WTC11 (cell line): ENCODE measurements around the gene RELT. TPM values are rescaled to one million over a fixed set of nuclear protein-coding genes. Genes with fewer than 3 reads are reported as not detected.
A peak's percentile ranks its signal among the peaks of the same experiment; 100 is the strongest.

ENCODE experiments used
- ATAC-seq: fragments of 200-7000 bp; cut with Tn5 transposase; 2 replicates; pipeline ENCODE4 v1.10.0; 2021; ENCODE audit warnings: mild to moderate bottlenecking, moderate library complexity
- CTCF ChIA-PET: fragments of 300-600 bp; sonication (Branson Sonifier 250); formaldehyde crosslinking; loops from one replicate; lab custom pipeline; 2021; ENCODE audit warnings: antibody characterized with exemption; lab: Charles Lee
- POLR2A ChIA-PET: fragments of 350-600 bp; sonication (Branson Sonifier 250); formaldehyde crosslinking; loops from one replicate; lab custom pipeline; 2021; ENCODE audit warnings: antibody characterized with exemption; lab: Charles Lee
- DNase-seq: peaks from one replicate; pipeline ENCODE4 v3.0.0; 2021; ENCODE audit warnings: low spot score
- H3K27ac Mint-ChIP-seq: 2 replicates; pipeline ENCODE4 v1.8.0; 2021; ENCODE audit warnings: mixed read lengths
- H3K27me3 Mint-ChIP-seq: 2 replicates; pipeline ENCODE4 v1.8.0; 2021; ENCODE audit warnings: low read depth, mild to moderate bottlenecking, moderate library complexity, mixed read lengths
- H3K36me3 Mint-ChIP-seq: 2 replicates; pipeline ENCODE4 v1.8.0; 2021; ENCODE audit warnings: mixed read lengths
- H3K4me1 Mint-ChIP-seq: 2 replicates; pipeline ENCODE4 v1.8.0; 2022; ENCODE audit warnings: mixed read lengths
- H3K4me3 Mint-ChIP-seq: 2 replicates; pipeline ENCODE4 v1.8.0; 2021; ENCODE audit warnings: mild to moderate bottlenecking, moderate library complexity, mixed read lengths
- H3K9me3 Mint-ChIP-seq: 2 replicates; pipeline ENCODE4 v1.8.0; 2021; ENCODE audit warnings: mixed read lengths
- OVOL2 ChIP-seq: fragments of 250-450 bp; sonication (Bioruptor Pico); IDR thresholded peaks from 2 replicates; pipeline ENCODE4 v1.9.0; 2021; ENCODE audit warnings: mild to moderate bottlenecking, borderline replicate concordance
- SMAD4 ChIP-seq: sonication (generic); formaldehyde crosslinking; IDR thresholded peaks from 2 replicates; pipeline ENCODE4 v1.8.0; 2022; ENCODE audit warnings: mild to moderate bottlenecking, missing genetic modification reagents
- TCF7 ChIP-seq: sonication (generic); formaldehyde crosslinking; IDR thresholded peaks from 2 replicates; pipeline ENCODE4 v1.8.0; 2022; ENCODE audit warnings: mild to moderate bottlenecking, low read depth, missing genetic modification reagents, moderate library complexity
- TEAD4 ChIP-seq: sonication (generic); formaldehyde crosslinking; IDR thresholded peaks from 2 replicates; pipeline ENCODE4 v1.8.0; 2022; ENCODE audit warnings: mild to moderate bottlenecking, missing genetic modification reagents
- TP53 ChIP-seq: sonication (generic); formaldehyde crosslinking; IDR thresholded peaks from 2 replicates; pipeline ENCODE4 v1.8.1; 2023; ENCODE audit warnings: mild to moderate bottlenecking, missing genetic modification reagents
- ZNF263 ChIP-seq: sonication (generic); formaldehyde crosslinking; IDR thresholded peaks from 2 replicates; pipeline ENCODE4 v1.8.1; 2022; ENCODE audit warnings: low read depth, mild to moderate bottlenecking, moderate library complexity, missing genetic modification reagents
- ZNF317 ChIP-seq: sonication (generic); formaldehyde crosslinking; IDR thresholded peaks from 2 replicates; pipeline ENCODE4 v1.8.1; 2023; ENCODE audit warnings: low read depth, mild to moderate bottlenecking, moderate library complexity, missing genetic modification reagents, borderline replicate concordance
- total RNA-seq: library from RNA; stranded (reverse); gene quantifications from 3 replicates; pipeline ENCODE4 v1.2.3, GENCODE V29; 2021
- TF ChIP-seq, protein P1 (sequence below): sonication (generic); formaldehyde crosslinking; conservative IDR thresholded peaks from 2 replicates; pipeline ENCODE4 v1.8.1; 2023; ENCODE audit warnings: mild to moderate bottlenecking, low read depth, missing genetic modification reagents, moderate library complexity
- TF ChIP-seq, protein P2 (sequence below): sonication (generic); formaldehyde crosslinking; IDR thresholded peaks from 2 replicates; pipeline ENCODE4 v1.8.1; 2023; ENCODE audit warnings: mild to moderate bottlenecking, missing genetic modification reagents, borderline replicate concordance
- TF ChIP-seq, protein P3 (sequence below): sonication (generic); formaldehyde crosslinking; IDR thresholded peaks from 2 replicates; pipeline ENCODE4 v1.8.0; 2022; ENCODE audit warnings: mild to moderate bottlenecking, missing genetic modification reagents
- TF ChIP-seq, protein P4 (sequence below): sonication (generic); formaldehyde crosslinking; IDR thresholded peaks from 2 replicates; pipeline ENCODE4 v1.8.0; 2022; ENCODE audit warnings: mild to moderate bottlenecking, missing genetic modification reagents
- TF ChIP-seq, protein P5 (sequence below): sonication (generic); formaldehyde crosslinking; IDR thresholded peaks from 2 replicates; pipeline ENCODE4 v1.8.0; 2023; ENCODE audit warnings: missing genetic modification reagents
- TF ChIP-seq, protein P6 (sequence below): sonication (generic); formaldehyde crosslinking; IDR thresholded peaks from 2 replicates; pipeline ENCODE4 v1.8.1; 2023; ENCODE audit warnings: mild to moderate bottlenecking, missing genetic modification reagents, moderate library complexity
- TF ChIP-seq, protein P7 (sequence below): sonication (generic); formaldehyde crosslinking; IDR thresholded peaks from 2 replicates; pipeline ENCODE4 v1.8.1; 2023; ENCODE audit warnings: mild to moderate bottlenecking, missing genetic modification reagents
- TF ChIP-seq, protein P8 (sequence below): sonication (generic); formaldehyde crosslinking; IDR thresholded peaks from 2 replicates; pipeline ENCODE4 v1.8.0; 2023; ENCODE audit warnings: missing genetic modification reagents, mild to moderate bottlenecking, borderline replicate concordance

The RELT gene
- total RNA-seq, 1 experiment from 2014 or later = 6.7 TPM

DNA sequence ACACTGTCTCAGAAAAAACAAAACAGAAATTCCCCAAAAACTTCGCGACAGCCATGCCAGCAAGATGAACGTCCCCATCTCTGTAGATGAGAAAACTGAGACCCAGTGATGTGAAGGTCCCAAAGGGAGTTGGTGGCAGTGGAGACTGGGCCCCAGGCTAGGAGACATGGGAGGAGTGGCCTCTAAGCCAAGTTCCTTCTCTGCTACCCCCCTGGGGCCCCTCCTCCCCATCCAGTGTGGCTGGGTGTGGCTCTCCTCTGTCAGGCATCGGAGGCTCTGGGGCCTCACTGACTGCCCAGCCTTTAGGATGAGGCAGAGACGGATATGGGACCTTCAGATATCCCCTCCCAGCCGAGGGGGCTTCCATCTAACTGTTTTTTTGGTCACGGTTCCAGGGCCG is 9.8 kb downstream of the RELT start (continued):
- TF ChIP-seq, protein P1, sequence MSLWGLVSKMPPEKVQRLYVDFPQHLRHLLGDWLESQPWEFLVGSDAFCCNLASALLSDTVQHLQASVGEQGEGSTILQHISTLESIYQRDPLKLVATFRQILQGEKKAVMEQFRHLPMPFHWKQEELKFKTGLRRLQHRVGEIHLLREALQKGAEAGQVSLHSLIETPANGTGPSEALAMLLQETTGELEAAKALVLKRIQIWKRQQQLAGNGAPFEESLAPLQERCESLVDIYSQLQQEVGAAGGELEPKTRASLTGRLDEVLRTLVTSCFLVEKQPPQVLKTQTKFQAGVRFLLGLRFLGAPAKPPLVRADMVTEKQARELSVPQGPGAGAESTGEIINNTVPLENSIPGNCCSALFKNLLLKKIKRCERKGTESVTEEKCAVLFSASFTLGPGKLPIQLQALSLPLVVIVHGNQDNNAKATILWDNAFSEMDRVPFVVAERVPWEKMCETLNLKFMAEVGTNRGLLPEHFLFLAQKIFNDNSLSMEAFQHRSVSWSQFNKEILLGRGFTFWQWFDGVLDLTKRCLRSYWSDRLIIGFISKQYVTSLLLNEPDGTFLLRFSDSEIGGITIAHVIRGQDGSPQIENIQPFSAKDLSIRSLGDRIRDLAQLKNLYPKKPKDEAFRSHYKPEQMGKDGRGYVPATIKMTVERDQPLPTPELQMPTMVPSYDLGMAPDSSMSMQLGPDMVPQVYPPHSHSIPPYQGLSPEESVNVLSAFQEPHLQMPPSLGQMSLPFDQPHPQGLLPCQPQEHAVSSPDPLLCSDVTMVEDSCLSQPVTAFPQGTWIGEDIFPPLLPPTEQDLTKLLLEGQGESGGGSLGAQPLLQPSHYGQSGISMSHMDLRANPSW (CRISPR knock-in tag) = no peak
- TF ChIP-seq, protein P2, sequence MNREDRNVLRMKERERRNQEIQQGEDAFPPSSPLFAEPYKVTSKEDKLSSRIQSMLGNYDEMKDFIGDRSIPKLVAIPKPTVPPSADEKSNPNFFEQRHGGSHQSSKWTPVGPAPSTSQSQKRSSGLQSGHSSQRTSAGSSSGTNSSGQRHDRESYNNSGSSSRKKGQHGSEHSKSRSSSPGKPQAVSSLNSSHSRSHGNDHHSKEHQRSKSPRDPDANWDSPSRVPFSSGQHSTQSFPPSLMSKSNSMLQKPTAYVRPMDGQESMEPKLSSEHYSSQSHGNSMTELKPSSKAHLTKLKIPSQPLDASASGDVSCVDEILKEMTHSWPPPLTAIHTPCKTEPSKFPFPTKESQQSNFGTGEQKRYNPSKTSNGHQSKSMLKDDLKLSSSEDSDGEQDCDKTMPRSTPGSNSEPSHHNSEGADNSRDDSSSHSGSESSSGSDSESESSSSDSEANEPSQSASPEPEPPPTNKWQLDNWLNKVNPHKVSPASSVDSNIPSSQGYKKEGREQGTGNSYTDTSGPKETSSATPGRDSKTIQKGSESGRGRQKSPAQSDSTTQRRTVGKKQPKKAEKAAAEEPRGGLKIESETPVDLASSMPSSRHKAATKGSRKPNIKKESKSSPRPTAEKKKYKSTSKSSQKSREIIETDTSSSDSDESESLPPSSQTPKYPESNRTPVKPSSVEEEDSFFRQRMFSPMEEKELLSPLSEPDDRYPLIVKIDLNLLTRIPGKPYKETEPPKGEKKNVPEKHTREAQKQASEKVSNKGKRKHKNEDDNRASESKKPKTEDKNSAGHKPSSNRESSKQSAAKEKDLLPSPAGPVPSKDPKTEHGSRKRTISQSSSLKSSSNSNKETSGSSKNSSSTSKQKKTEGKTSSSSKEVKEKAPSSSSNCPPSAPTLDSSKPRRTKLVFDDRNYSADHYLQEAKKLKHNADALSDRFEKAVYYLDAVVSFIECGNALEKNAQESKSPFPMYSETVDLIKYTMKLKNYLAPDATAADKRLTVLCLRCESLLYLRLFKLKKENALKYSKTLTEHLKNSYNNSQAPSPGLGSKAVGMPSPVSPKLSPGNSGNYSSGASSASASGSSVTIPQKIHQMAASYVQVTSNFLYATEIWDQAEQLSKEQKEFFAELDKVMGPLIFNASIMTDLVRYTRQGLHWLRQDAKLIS (CRISPR knock-in tag) = no peak
- no peak for TF ChIP-seq SMAD4
- TF ChIP-seq TEAD4 (CRISPR knock-in tag) = no peak

DNA sequence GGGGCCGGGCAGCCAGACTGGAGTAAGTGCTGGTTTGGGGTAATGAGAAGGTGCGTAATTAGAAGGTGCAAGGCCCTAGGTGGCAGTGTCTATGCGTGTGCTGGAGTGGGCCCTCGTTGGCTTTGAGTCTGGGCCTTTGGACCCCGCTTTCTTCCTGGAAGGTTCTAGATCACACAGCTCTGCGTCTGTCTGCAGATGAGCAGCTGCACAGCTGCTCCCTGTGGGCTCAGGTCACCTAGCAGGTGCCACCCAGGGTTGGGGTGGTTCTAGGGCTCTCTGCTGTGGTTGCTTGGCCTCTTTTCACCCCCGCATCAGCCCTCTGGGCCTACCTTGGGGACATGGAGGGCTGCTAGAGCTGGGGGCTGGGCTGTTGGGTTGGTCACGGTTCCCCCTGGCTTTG is 10.3 kb downstream of the RELT start:
- Mint-ChIP-seq H3K4me3 (no peak overlapping the region), H3K27ac (no peak overlapping the region), H3K4me1 (peaks cover 11% of the 10 kb centered on the region), H3K27me3 (no peaks in the 10 kb centered on the region), H3K9me3 (no peaks in the 10 kb centered on the region), H3K36me3 (no peaks in the 10 kb centered on the region)
- ChIA-PET POLR2A (no interaction called here), CTCF (interaction anchor here (2.5 to 2.6 kb wide), 2 partner anchors 29 to 79 kb away, joined by 7 to 8 read pairs; partner anchors contain the start of gene ARHGEF17)
- TF ChIP-seq, protein P3, sequence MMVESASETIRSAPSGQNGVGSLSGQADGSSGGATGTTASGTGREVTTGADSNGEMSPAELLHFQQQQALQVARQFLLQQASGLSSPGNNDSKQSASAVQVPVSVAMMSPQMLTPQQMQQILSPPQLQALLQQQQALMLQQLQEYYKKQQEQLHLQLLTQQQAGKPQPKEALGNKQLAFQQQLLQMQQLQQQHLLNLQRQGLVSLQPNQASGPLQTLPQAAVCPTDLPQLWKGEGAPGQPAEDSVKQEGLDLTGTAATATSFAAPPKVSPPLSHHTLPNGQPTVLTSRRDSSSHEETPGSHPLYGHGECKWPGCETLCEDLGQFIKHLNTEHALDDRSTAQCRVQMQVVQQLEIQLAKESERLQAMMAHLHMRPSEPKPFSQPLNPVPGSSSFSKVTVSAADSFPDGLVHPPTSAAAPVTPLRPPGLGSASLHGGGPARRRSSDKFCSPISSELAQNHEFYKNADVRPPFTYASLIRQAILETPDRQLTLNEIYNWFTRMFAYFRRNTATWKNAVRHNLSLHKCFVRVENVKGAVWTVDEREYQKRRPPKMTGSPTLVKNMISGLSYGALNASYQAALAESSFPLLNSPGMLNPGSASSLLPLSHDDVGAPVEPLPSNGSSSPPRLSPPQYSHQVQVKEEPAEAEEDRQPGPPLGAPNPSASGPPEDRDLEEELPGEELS (CRISPR knock-in tag) = no peak
- TF ChIP-seq, protein P4, sequence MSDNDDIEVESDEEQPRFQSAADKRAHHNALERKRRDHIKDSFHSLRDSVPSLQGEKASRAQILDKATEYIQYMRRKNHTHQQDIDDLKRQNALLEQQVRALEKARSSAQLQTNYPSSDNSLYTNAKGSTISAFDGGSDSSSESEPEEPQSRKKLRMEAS = no peak
- TF ChIP-seq OVOL2 (no peak), ZNF317 (no peak)
- TF ChIP-seq, protein P5, sequence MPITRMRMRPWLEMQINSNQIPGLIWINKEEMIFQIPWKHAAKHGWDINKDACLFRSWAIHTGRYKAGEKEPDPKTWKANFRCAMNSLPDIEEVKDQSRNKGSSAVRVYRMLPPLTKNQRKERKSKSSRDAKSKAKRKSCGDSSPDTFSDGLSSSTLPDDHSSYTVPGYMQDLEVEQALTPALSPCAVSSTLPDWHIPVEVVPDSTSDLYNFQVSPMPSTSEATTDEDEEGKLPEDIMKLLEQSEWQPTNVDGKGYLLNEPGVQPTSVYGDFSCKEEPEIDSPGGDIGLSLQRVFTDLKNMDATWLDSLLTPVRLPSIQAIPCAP (CRISPR knock-in tag) = no peak
- no peak for DNase-seq
- no peak for ATAC-seq

DNA sequence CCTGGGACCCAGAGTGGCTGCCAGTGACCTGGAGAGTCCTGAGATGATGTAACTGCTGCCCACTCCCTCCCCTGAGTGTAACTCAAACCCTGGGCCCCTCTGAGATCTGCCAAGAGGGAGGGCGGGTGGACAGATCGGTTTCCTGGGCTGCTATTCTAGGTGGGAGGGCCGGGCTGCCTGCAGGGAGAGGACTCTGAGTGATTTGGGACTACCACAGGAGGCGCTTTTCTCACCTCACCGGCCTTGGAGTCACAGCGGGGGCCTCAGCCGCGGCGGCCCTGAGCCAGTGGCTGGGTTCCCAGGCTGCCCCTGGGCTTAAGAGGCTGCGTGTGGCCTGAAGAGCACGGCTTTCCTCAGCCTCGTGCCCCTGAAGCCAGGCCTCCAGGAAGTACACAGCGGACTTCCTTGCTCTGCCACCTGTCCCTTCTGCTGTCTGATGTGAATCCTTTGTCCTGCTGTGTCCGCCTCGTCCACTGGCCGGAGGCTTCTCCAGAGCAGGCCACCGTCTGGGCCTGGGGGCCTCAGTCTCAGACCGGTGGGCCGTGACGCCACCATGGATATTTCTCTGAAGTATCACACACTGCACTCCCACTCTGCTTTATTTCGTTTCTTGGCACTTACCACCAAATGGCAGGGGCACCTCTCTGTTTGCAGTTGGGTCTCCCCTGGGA is 11.5 kb downstream of the RELT start:
- ATAC-seq = no peak
- no peak overlapping the region for H3K4me3 Mint-ChIP-seq
- DNase-seq = no peak
- CTCF ChIA-PET = interaction anchor here (1.1 to 2.8 kb wide), 5 partner anchors 15 to 273 kb away, joined by 6 to 10 read pairs (median 6); partner anchors contain the start of gene ARHGEF17
- H3K9me3 Mint-ChIP-seq = no peaks in the 10 kb centered on the region
- POLR2A ChIA-PET = no interaction called here
- H3K36me3 Mint-ChIP-seq = no peaks in the 10 kb centered on the region
- H3K27ac Mint-ChIP-seq = 0 out of 2 replicates have a peak overlapping the region, but pooled peaks have one; percentile 60
- H3K4me1 Mint-ChIP-seq = peaks cover 11% of the 10 kb centered on the region
- no peaks in the 10 kb centered on the region for H3K27me3 Mint-ChIP-seq
- no peak for TF ChIP-seq ZNF263 (CRISPR knock-in tag)
- TF ChIP-seq, protein P6, sequence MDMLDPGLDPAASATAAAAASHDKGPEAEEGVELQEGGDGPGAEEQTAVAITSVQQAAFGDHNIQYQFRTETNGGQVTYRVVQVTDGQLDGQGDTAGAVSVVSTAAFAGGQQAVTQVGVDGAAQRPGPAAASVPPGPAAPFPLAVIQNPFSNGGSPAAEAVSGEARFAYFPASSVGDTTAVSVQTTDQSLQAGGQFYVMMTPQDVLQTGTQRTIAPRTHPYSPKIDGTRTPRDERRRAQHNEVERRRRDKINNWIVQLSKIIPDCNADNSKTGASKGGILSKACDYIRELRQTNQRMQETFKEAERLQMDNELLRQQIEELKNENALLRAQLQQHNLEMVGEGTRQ (CRISPR knock-in tag) = no peak
- no peak for TF ChIP-seq TCF7
- TF ChIP-seq TP53 (CRISPR knock-in tag) = no peak
- TF ChIP-seq, protein P7, sequence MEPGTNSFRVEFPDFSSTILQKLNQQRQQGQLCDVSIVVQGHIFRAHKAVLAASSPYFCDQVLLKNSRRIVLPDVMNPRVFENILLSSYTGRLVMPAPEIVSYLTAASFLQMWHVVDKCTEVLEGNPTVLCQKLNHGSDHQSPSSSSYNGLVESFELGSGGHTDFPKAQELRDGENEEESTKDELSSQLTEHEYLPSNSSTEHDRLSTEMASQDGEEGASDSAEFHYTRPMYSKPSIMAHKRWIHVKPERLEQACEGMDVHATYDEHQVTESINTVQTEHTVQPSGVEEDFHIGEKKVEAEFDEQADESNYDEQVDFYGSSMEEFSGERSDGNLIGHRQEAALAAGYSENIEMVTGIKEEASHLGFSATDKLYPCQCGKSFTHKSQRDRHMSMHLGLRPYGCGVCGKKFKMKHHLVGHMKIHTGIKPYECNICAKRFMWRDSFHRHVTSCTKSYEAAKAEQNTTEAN (CRISPR knock-in tag) = no peak
- TF ChIP-seq, protein P8, sequence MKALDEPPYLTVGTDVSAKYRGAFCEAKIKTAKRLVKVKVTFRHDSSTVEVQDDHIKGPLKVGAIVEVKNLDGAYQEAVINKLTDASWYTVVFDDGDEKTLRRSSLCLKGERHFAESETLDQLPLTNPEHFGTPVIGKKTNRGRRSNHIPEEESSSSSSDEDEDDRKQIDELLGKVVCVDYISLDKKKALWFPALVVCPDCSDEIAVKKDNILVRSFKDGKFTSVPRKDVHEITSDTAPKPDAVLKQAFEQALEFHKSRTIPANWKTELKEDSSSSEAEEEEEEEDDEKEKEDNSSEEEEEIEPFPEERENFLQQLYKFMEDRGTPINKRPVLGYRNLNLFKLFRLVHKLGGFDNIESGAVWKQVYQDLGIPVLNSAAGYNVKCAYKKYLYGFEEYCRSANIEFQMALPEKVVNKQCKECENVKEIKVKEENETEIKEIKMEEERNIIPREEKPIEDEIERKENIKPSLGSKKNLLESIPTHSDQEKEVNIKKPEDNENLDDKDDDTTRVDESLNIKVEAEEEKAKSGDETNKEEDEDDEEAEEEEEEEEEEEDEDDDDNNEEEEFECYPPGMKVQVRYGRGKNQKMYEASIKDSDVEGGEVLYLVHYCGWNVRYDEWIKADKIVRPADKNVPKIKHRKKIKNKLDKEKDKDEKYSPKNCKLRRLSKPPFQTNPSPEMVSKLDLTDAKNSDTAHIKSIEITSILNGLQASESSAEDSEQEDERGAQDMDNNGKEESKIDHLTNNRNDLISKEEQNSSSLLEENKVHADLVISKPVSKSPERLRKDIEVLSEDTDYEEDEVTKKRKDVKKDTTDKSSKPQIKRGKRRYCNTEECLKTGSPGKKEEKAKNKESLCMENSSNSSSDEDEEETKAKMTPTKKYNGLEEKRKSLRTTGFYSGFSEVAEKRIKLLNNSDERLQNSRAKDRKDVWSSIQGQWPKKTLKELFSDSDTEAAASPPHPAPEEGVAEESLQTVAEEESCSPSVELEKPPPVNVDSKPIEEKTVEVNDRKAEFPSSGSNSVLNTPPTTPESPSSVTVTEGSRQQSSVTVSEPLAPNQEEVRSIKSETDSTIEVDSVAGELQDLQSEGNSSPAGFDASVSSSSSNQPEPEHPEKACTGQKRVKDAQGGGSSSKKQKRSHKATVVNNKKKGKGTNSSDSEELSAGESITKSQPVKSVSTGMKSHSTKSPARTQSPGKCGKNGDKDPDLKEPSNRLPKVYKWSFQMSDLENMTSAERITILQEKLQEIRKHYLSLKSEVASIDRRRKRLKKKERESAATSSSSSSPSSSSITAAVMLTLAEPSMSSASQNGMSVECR = no peak
